H1 (cell line): Measurements from ENCODE around the gene GPR26. TPM values are rescaled to one million over a fixed set of nuclear protein-coding genes. Genes with fewer than 3 reads are reported as not detected.

Source experiments
- CTCF ChIA-PET: fragments of 300-600 bp; sonication (Branson Sonifier 250); formaldehyde crosslinking; loops from one replicate; lab custom pipeline; 2021; ENCODE audit not compliant: partially characterized antibody; lab: Charles Lee
- POLR2A ChIA-PET: fragments of 300-600 bp; sonication (Branson Sonifier 250); formaldehyde crosslinking; loops from one replicate; lab custom pipeline; 2021; ENCODE audit warnings: inconsistent platforms; ENCODE audit not compliant: partially characterized antibody; lab: Charles Lee
- DNase-seq, 2 experiments: peaks; one replicate each; pipeline versions ENCODE4 v3.0.0 to v3.0.0-alpha.2; 2010 to 2022; ENCODE audit warnings: low spot score in 2 of 2, low read depth in 1 of 2, mixed read lengths in 1 of 2
- FAIRE-seq: peaks from 2 replicates; lab custom pipeline; 2011; peaks lifted over from hg19 to GRCh38; lab: Jason Lieb, UNC
- H2AFZ ChIP-seq: 2 replicates; pipeline ENCODE4 v1.8.1; 2012; ENCODE audit warnings: low read length, inconsistent platforms
- H2AK5ac ChIP-seq: 2 replicates; pipeline ENCODE4 v1.6.1; 2013; ENCODE audit warnings: low read depth, low read length
- H2BK120ac ChIP-seq: replicated peaks from 2 replicates; pipeline ENCODE3; 2013; ENCODE audit warnings: low read depth, low read length, inconsistent platforms
- H2BK12ac ChIP-seq: 2 replicates; pipeline ENCODE4 v1.6.1; 2013; ENCODE audit warnings: low read depth, low read length
- H2BK15ac ChIP-seq: 2 replicates; pipeline ENCODE4 v1.6.1; 2013; ENCODE audit warnings: low read length
- H2BK20ac ChIP-seq: 2 replicates; pipeline ENCODE4 v1.6.1; 2013; ENCODE audit warnings: low read length
- H2BK5ac ChIP-seq: 2 replicates; pipeline ENCODE4 v1.6.1; 2013; ENCODE audit warnings: low read depth, low read length
- H3K14ac ChIP-seq: 2 replicates; pipeline ENCODE4 v1.6.1; 2013; ENCODE audit warnings: inconsistent platforms; ENCODE audit not compliant: insufficient read length
- H3K18ac ChIP-seq: 2 replicates; pipeline ENCODE4 v1.6.1; 2013; ENCODE audit warnings: low read length; ENCODE audit errors: extremely low read depth
- H3K23ac ChIP-seq: 2 replicates; pipeline ENCODE4 v1.6.1; 2013; ENCODE audit warnings: inconsistent platforms; ENCODE audit not compliant: insufficient read length
- H3K23me2 ChIP-seq: 2 replicates; pipeline ENCODE4 v1.6.1; 2013; ENCODE audit warnings: low read depth, low read length
- H3K27ac ChIP-seq: 2 replicates; pipeline ENCODE4 v1.6.1; 2011; ENCODE audit warnings: low read depth, low read length, inconsistent platforms
- H3K27me3 ChIP-seq, 4 experiments: replicated peaks in 1 of 4; 1 replicate in 1 of 4; 2 replicates in 3 of 4; pipeline versions ENCODE4 v1.6.1 to v1.8.1; 2011 to 2013; ENCODE audit warnings: low read length in 3 of 4, mild to moderate bottlenecking in 3 of 4, inconsistent platforms in 2 of 4, mixed read lengths in 2 of 4, moderate library complexity in 1 of 4; ENCODE audit not compliant: control insufficient read depth in 3 of 4, insufficient read depth in 3 of 4; ENCODE audit errors: extremely low read depth in 1 of 4
- H3K36me3 ChIP-seq, 4 experiments: 2 replicates each; pipeline versions ENCODE4 v1.6.1 to v1.8.1; 2011 to 2013; ENCODE audit warnings: mild to moderate bottlenecking in 4 of 4, low read length in 3 of 4, moderate library complexity in 2 of 4, control low read depth in 1 of 4, inconsistent platforms in 1 of 4; ENCODE audit not compliant: insufficient read depth in 4 of 4, control insufficient read depth in 2 of 4
- H3K4ac ChIP-seq: replicated peaks from 2 replicates; pipeline ENCODE3; 2013; ENCODE audit warnings: low read length, low read depth, mixed read lengths, inconsistent platforms; ENCODE audit not compliant: insufficient read length
- H3K4me1 ChIP-seq, 4 experiments: replicated peaks in 1 of 4; 1 replicate in 1 of 4; 2 replicates in 3 of 4; pipeline versions ENCODE4 v1.6.1 to v1.8.1; 2011 to 2013; ENCODE audit warnings: low read length in 3 of 4, inconsistent platforms in 2 of 4, mixed read lengths in 1 of 4; ENCODE audit not compliant: insufficient read depth in 4 of 4, control insufficient read depth in 3 of 4
- H3K4me2 ChIP-seq, 2 experiments: 2 replicates each; pipeline versions ENCODE4 v1.6.1 to v1.8.1; 2011 to 2013; ENCODE audit warnings: low read depth in 2 of 2, low read length in 2 of 2, control low read depth in 1 of 2, inconsistent platforms in 1 of 2, mild to moderate bottlenecking in 1 of 2; ENCODE audit not compliant: insufficient read depth in 1 of 2
- H3K4me3 ChIP-seq, 4 experiments: fragments of 200-600, 300-600 bp in 1 of 4; sonication (generic), shearing (Covaris generic), sonication (Bioruptor Twin) in 1 of 4; 2 replicates each; pipeline versions ENCODE4 v1.5.1 to v1.8.1; 2011 to 2016; ENCODE audit warnings: low read length in 4 of 4, low read depth in 3 of 4, control low read depth in 2 of 4, inconsistent platforms in 2 of 4, mild to moderate bottlenecking in 2 of 4, mixed read lengths in 1 of 4, moderate library complexity in 1 of 4; ENCODE audit not compliant: insufficient read depth in 2 of 4; ENCODE audit errors: extremely low read depth in 1 of 4
- H3K56ac ChIP-seq: replicated peaks from 2 replicates; pipeline ENCODE3; 2013; ENCODE audit warnings: low read depth, mild to moderate bottlenecking, mixed read lengths, low read length, inconsistent platforms; ENCODE audit not compliant: insufficient read length
- H3K79me1 ChIP-seq: 2 replicates; pipeline ENCODE4 v1.6.1; 2013; ENCODE audit warnings: low read depth, low read length, control low read depth
- H3K79me2 ChIP-seq, 2 experiments: 2 replicates each; pipeline versions ENCODE4 v1.6.1 to v1.8.1; 2012 to 2013; ENCODE audit warnings: low read length in 2 of 2, mild to moderate bottlenecking in 2 of 2, inconsistent platforms in 1 of 2; ENCODE audit not compliant: insufficient read depth in 2 of 2, control insufficient read depth in 1 of 2
- H3K9ac ChIP-seq, 4 experiments: replicated peaks in 1 of 4; 1 replicate in 1 of 4; 2 replicates in 3 of 4; pipeline versions ENCODE4 v1.6.1 to v1.8.1; 2011 to 2013; ENCODE audit warnings: low read depth in 3 of 4, low read length in 3 of 4, control low read depth in 2 of 4, mild to moderate bottlenecking in 2 of 4, moderate library complexity in 2 of 4, inconsistent platforms in 1 of 4; ENCODE audit errors: extremely low read depth in 1 of 4
- H3K9me3 ChIP-seq, 2 experiments: 2 replicates each; pipeline versions ENCODE4 v1.6.1 to v1.8.1; 2012 to 2013; ENCODE audit warnings: mild to moderate bottlenecking in 2 of 2, moderate library complexity in 2 of 2, control low read depth in 1 of 2, inconsistent platforms in 1 of 2, low read depth in 1 of 2, low read length in 1 of 2, mixed read lengths in 1 of 2; ENCODE audit not compliant: insufficient read depth in 2 of 2
- H4K20me1 ChIP-seq, 2 experiments: replicated peaks in 1 of 2; 2 replicates each; pipeline versions ENCODE3 to v1.8.1; 2011 to 2013; ENCODE audit warnings: inconsistent platforms in 2 of 2, low read length in 2 of 2, mild to moderate bottlenecking in 1 of 2; ENCODE audit not compliant: insufficient read depth in 2 of 2, control insufficient read depth in 1 of 2
- H4K5ac ChIP-seq: 2 replicates; pipeline ENCODE4 v1.6.1; 2013; ENCODE audit warnings: low read length, low read depth, mixed read lengths, inconsistent platforms; ENCODE audit not compliant: insufficient read length
- H4K8ac ChIP-seq: 2 replicates; pipeline ENCODE4 v1.8.0; 2013; ENCODE audit warnings: mild to moderate bottlenecking, moderate library complexity, low read length, inconsistent platforms; ENCODE audit not compliant: insufficient read depth; ENCODE audit errors: extremely low read depth
- H4K91ac ChIP-seq: replicated peaks from 2 replicates; pipeline ENCODE3; 2013; ENCODE audit warnings: low read length, mixed read lengths, inconsistent platforms; ENCODE audit not compliant: insufficient read length
- CTCF ChIP-seq, 3 experiments: IDR thresholded peaks; 1 replicate in 2 of 3; 2 replicates in 1 of 3; pipeline versions ENCODE4 v1.5.1 to v1.6.1; 2011; ENCODE audit warnings: low read length in 3 of 3, mild to moderate bottlenecking in 3 of 3, inconsistent platforms in 2 of 3, low read depth in 1 of 3, moderate library complexity in 1 of 3; ENCODE audit not compliant: insufficient read depth in 1 of 3; ENCODE audit errors: control extremely low read depth in 1 of 3
- SAP30 ChIP-seq: fragments of 300-600 bp; sonication (generic); IDR thresholded peaks from 2 replicates; pipeline ENCODE4 v1.7.1; 2012; ENCODE audit warnings: low read length, moderate library complexity, mild to moderate bottlenecking, inconsistent platforms; ENCODE audit not compliant: insufficient read depth, insufficient replicate concordance
- TAF1 ChIP-seq: IDR thresholded peaks from 2 replicates; pipeline ENCODE4 v1.6.1; 2011; ENCODE audit warnings: mild to moderate bottlenecking, low read depth, low read length
- WGBS, 2 experiments: shearing (Covaris generic) in 1 of 2; methylation state at CpG; one replicate each; pipeline versions ENCODE4 v1.1.6 to v1.1.7; 2013 to 2015; ENCODE audit warnings: low lambda C conversion rate in 2 of 2, mixed read lengths in 2 of 2, inconsistent platforms in 1 of 2, low coverage in 1 of 2, missing lambda C conversion rate in 1 of 2; ENCODE audit not compliant: insufficient replicate concordance in 2 of 2, insufficient coverage in 1 of 2, insufficient read length in 1 of 2; ENCODE audit errors: extremely low coverage in 1 of 2, missing lambda C conversion rate in 1 of 2; 5-methylcytosine and 5-hydroxymethylcytosine counted together
- polyA plus RNA-seq, 7 experiments: library from polyadenylated mRNA; depleted of rRNA in 3 of 7; stranded (reverse) in 5 of 7; unstranded in 2 of 7; fragments of >200 nt in 5 of 7; fragments of 200-250 nt in 2 of 7; gene quantifications; 1 replicate in 5 of 7; 2 replicates in 1 of 7; 4 replicates in 1 of 7; pipeline versions ENCODE4 v1.2.1 to v1.2.3, GENCODE V29; 2011 to 2013; ENCODE audit warnings: missing spikeins in 2 of 7, mixed read lengths in 2 of 7
- total RNA-seq: library from RNA; stranded (reverse); fragmentation: NEBNext Ultra II Directional; extraction: Animal tissue kit (Norgen Biotek cat#: 25700); gene quantifications from 2 replicates; pipeline ENCODE4 v1.2.1, GENCODE V29; 2021

The GPR26 gene
- total and polyA plus RNA-seq, 2 of the 8 experiments (the other 6 are each of a cell fraction or from before 2014, with no cell fraction given) = 0.09 to 0.21 TPM

- H3K4ac ChIP-seq = no peak overlapping the region
- no peak overlapping the region for H2BK12ac ChIP-seq
- FAIRE-seq (no peak), DNase-seq (no peak)
- H3K9ac ChIP-seq = no peak overlapping the region
- H4K20me1 ChIP-seq = no peaks in the 10 kb centered on the region
- CTCF ChIA-PET = interaction anchor here (0.7 to 2.2 kb wide), 6 partner anchors 10 to 49 kb away, joined by 3 to 8 read pairs (median 4); no protein-coding TSS in a partner anchor
- H3K4me2 ChIP-seq = no peak overlapping the region
- H4K8ac ChIP-seq = no peak overlapping the region
- no peak overlapping the region for H2AFZ ChIP-seq
- H3K79me2 ChIP-seq = no peaks in the 10 kb centered on the region
- no peak overlapping the region for H3K14ac ChIP-seq
- WGBS, 2 experiments = 87% methylated on average over 2 of the region's 2 CpGs; no CpG with 5 or more reads in 1 of the 2 experiments
- no peak overlapping the region for H2BK20ac ChIP-seq
- no peak overlapping the region for H3K56ac ChIP-seq
- POLR2A ChIA-PET = no interaction called here
- H3K23me2 ChIP-seq = no peaks in the 10 kb centered on the region
- H4K91ac ChIP-seq = no peak overlapping the region
- no peak overlapping the region for H3K27ac ChIP-seq
- H3K4me3 ChIP-seq = no peak overlapping the region
- no peaks in the 10 kb centered on the region for H3K4me1 ChIP-seq
- H4K5ac ChIP-seq = no peak overlapping the region
- H3K27me3 ChIP-seq = no peaks in the 10 kb centered on the region
- H2BK15ac ChIP-seq = no peak overlapping the region
- no peaks in the 10 kb centered on the region for H3K9me3 ChIP-seq
- no peak overlapping the region for H3K18ac ChIP-seq
- H3K36me3 ChIP-seq = no peaks in the 10 kb centered on the region
- H2BK5ac ChIP-seq = no peak overlapping the region
- no peaks in the 10 kb centered on the region for H3K79me1 ChIP-seq
- no peak overlapping the region for H2AK5ac ChIP-seq
- no peak overlapping the region for H2BK120ac ChIP-seq
- TF ChIP-seq TAF1 (no peak), CTCF (IDR thresholded peaks at IDR 0.05; ENCODE audit: control extremely low read depth in 1 of 3, insufficient read depth in 1 of 3, low read depth in 1 of 3, low read length in 3 of 3) (no peak), SAP30 (no peak)
- H3K23ac ChIP-seq = no peak overlapping the region
Measured at GRCh38 chr10:123621916-123622315, 44.2 kb upstream of the GPR26 start.
